ENCODE data around the gene SOX14.

DNA sequence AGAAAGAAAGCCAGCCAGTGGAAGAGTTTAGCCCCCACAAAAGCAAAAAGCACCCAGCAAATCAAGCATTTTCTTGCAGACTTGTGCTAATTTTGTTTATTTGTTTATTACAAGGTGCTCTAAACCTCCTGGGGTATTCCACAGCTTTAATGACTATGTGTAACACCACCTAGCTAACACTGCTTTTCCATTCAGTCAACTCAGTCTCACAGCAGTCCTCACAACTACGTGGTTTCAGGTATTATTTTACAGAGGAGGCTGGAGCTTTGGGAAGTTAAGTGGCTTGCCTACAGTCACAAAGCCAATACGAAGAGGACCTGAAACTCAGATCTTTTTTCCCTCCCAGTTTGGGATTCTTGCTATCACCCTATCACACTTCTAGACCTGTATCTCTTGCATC, 14.8 kb downstream of the SOX14 start:
- TF ChIP-seq, protein P1, sequence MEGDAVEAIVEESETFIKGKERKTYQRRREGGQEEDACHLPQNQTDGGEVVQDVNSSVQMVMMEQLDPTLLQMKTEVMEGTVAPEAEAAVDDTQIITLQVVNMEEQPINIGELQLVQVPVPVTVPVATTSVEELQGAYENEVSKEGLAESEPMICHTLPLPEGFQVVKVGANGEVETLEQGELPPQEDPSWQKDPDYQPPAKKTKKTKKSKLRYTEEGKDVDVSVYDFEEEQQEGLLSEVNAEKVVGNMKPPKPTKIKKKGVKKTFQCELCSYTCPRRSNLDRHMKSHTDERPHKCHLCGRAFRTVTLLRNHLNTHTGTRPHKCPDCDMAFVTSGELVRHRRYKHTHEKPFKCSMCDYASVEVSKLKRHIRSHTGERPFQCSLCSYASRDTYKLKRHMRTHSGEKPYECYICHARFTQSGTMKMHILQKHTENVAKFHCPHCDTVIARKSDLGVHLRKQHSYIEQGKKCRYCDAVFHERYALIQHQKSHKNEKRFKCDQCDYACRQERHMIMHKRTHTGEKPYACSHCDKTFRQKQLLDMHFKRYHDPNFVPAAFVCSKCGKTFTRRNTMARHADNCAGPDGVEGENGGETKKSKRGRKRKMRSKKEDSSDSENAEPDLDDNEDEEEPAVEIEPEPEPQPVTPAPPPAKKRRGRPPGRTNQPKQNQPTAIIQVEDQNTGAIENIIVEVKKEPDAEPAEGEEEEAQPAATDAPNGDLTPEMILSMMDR (IDR thresholded peaks at IDR 0.05) = no peak
- no peak for TF ChIP-seq EZH2 (IDR thresholded peaks at IDR 0.05; ENCODE audit: borderline replicate concordance, insufficient read depth, low read depth, low read length, poor library complexity, severe bottlenecking)
